GM21737 (cell line): Measurements from ENCODE around the gene GNAT2.

Experiments used
- ATAC-seq: cut with Tn5 transposase; IDR thresholded peaks from one replicate; pipeline ENCODE4 v1.9.1; 2021; ENCODE audit warnings: mild to moderate bottlenecking, moderate library complexity; ENCODE audit not compliant: unreplicated experiment

GNAT2 gene

DNA sequence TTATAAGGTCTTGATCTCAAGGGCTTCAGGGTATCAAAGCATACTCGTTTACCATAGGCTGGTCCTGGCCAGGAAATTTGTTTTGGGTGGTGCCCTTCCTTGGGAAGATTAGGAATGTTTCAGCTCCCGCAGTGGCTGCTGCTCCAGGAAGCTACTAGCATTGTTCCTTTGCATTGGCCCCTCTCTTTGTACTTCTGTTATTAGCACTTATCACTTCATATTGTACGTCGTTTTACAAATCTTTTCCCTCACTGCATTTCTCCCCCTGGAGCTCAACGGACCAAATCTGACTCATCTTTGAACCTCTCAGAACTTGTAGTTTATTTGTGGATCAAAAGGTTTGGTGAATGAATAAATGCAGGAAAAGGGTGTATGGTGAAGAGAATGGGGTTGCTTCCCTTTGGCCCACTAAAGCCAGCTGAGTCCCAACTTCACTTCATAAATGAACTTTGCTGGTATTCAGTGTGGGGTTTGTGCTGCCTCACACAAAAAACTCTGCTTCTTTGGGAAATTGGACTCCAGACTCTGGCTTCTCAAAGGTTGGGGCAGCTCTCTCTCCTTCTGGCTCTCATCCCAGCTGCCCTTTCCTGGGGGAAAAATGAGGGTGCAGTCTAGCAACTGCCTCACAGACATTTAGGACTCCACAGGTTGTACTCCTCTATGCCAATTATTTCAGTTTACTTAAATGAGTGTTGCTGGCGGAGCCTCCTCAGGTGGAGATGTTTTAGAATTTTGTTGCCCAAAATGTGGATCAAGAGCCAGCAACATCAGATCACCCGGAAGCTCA lies 5.9 kb downstream of the GNAT2 start:
- no peak for ATAC-seq

DNA sequence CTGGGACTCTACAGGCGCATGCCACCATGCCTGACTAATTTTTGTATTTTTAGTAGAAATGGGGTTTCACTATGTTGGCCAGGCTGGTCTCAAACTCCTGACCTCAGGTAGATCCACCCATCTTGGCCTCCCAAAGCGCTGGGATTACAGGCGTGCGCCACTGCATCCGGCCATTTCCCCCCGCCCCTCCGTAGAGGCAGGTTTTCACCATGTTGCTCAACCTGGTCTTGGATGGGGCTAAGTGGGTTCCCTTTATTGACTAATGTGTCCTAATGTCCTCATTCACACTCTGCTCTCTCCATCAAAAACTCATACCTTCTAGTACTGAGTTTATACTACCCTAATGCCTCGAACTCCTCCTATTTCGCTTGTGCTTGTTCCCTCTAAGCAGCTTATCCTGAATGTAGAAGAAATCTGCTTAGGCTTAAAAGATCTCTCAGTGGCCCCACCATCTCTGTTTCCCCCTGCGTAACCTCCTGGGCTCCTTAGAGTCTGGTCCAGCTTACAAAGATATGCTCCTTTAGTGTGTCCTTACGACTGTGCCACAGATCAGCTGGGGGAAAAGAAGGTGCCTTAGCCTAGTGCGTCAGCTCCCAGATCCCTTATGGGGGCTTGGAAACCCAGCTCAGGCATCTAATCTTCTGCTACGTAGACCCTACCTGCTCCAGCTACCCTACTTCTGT lies 8.0 kb downstream of the GNAT2 start:
- no peak for ATAC-seq

DNA sequence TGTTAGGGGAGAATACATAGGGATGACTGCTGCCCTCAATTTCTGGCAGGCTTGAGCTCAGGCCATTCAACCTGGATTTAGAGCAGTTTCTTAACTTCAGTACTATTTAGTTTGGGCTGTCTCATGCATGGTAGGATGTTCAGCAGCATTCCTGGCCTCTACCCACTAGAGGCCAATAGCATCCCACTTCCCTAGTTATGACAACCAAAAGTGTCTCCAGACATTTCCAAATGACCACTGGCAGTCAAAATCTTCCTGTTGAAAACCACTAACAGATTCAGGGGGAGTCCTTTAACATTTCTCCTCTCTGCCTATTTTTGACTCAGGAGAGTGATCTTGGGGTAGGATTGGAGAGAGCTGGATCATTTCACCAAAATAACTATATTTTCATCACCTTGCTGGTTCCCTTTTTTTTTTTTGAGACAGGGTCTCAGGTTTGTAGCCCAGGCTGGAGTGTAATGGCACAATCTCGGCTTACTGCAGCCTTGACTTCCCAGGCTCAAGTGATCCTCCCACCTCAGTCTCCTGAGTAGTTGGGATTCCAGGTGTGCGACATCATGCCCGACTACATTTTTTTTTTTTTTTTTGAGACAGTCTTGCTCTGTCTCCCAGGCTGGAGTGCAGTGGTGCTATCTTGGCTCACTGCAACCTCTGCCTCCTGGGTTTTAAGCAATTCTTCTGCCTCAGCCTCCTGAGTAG lies 8.7 kb downstream of the GNAT2 start:
- ATAC-seq, result no peak

DNA sequence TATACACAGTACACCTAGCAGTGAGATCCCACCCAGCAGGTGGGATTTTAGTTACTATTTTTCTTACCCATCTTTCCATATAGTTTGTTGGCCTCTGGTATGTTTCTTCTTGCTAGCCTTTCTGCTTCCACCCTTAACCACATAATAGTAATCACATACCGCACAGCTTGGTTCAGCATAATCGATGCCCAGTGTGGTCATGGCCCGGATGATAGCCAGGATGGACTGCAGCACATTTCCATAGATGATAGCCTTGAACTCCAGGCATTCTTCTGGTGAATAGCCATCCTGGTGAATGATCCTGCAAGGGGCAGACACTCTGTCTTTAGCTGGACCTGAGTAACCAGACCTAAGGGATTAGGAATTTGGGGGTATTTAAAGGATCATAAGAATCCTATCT lies 9.5 kb downstream of the GNAT2 start:
- ATAC-seq, result no peak

DNA sequence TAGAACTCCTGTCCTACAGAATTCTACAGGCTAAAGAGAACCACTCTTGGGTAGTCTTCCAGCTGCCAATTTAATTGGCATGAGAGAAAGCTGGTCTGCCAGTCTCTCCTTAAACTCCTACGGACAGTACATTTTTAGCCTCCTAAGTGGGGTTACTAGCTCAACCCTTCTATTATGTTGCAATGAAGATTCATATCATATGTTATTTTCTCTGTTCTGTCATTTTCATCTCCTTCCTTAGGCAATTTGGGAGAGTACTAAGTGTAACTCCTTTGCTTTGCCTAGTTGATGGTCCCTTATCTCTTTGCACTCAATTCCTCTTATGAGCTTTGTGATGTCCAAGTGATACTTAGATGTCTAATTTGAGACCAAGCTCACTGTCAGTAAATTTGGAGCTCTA lies 14.0 kb downstream of the GNAT2 start:
- ATAC-seq, result no peak

DNA sequence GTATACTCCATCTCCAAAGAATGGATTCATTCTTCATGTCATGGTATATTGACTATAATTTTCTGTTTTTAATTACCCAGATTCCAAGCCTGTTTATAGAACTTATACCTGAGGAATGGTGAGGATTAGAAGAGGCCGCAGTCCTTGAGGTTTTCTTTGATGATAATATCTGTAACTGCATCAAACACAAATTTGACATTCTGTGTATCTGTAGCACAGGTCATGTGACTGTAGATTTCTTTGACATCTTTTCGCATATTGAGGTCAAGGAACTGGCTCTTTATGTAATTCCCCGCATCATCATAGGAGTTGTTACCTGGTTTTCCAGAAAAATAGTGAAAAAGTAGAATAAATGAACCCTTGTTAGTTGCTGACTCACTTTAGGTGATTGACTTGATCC lies 16.2 kb downstream of the GNAT2 start:
- ATAC-seq, result no peak

DNA sequence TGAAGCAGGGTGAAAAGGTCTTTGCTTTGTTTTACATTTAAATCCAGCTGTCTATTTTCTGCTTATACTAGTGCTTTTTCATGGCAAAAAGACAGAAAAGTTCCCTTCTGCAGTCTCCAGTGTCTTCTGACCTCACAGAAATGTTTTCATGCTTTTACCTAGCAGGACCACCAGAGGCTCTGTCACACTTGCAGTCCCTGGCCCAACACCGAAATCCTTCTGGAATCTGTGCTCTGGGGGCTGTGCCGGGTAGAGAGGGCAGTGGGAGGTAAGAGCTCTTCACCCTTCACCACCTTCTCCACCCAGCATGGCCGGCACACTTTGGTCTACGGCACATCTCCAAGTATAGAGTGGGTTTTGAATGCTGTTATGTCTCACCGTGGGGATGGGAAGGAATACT lies 20.8 kb downstream of the GNAT2 start:
- no peak for ATAC-seq

DNA sequence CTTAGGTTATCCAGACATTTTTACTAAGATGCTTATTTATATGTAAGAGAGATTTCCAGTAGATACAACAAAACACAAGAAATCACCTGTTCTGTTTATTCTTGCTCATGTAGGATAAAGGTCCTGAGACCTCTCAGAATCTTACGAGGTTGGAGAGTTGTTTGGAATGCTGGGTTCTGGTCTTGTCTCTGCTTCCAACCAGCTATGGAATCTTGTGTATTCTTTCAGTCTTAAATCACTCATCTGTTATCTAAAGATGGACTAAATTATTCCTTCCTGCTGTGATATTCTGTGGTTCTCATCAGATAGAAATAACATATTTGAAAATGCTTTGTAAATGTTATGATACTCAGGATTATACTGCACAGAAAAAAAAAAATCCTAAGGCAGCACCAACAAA lies 21.3 kb downstream of the GNAT2 start:
- no peak for ATAC-seq

DNA sequence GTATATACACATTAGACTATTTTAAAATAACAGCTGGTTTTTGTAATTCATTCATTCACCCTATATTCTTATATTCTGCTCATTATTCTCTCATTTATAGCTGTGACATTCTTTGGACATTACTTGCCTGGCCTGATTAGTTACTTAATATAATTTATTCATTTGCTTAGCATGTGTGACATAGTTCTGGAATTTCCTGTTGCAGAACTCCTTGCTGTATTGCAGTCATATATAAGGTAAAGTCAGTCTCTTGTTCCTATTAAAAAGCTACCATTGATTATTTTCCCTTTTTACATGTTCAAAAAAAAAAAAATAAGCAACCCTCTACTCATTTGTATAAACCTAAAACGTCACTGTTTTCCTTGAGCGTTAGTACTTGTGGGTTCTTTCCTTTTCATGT lies 23.9 kb downstream of the GNAT2 start:
- ATAC-seq, result no peak

DNA sequence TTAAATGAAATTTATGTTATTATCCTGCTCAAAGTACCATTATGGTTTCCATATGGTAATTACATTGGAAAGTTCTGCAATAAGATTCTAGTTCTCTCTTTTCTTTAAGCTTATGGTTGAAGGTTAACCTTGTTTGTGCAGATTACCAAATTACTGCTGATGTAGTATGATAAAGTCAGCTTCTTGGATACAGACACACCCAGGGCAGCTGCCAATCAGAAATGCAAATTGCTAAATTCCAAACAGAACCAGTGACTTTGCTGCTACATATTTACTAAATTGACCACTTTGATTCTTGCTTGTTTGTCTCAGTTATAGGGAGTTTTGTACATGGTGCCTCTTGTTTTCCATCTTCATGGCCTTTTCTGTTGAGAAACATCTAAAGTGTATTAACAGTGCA lies 26.5 kb downstream of the GNAT2 start:
- ATAC-seq, result no peak

DNA sequence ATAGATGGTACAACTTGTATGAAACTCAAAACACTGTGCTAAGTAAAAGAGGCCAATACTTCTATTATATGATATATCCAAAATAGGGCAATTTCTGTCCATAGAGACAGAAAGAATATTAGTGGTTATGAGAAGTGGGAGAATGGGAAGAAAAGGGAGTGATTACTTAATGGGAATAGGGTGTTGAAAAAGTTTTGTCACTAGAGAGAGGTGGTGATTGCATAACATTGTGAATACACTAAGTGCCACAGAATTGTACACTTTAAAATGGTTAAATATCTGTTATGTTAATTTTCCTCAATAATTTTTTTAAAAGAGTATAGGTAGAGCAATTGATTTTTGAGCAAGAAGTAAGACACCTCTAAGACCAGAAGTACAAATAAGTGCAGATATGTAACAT lies 29.7 kb downstream of the GNAT2 start:
- ATAC-seq, result no peak

DNA sequence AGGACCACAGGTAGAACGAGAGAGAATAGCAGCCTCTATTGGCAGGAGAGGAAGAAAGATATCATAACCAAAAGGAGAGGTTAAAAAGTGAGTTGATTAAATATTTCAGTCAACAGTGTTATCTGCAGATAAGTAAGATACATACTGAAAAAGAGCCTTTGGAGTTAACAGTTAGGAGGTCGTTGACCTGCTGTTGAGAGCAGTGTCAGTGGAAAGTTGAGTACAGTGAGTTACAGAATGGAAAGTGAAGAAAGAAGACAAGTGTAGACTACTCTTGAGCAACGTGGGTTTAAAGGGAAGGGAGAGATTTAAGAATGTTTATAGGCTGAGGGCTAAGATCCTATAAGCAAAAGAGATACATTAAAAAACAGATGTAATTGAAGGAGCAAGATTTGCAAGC lies 30.2 kb downstream of the GNAT2 start:
- no peak for ATAC-seq

DNA sequence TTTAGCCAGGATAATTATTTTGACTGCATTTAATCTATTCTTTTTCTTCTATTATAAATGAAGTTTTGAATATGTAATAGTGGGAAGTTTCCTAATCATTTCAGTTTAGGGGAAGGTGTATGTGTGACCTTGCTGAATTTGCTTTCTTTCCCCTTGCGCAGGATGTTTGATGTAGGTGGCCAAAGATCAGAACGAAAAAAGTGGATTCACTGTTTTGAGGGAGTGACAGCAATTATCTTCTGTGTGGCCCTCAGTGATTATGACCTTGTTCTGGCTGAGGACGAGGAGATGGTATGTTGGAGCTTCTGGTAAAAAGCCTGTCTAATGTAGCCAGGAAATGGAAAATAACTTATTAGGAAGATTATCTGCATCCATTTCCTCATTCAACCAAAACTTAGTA lies 33.4 kb downstream of the GNAT2 start:
- ATAC-seq, result no peak

DNA sequence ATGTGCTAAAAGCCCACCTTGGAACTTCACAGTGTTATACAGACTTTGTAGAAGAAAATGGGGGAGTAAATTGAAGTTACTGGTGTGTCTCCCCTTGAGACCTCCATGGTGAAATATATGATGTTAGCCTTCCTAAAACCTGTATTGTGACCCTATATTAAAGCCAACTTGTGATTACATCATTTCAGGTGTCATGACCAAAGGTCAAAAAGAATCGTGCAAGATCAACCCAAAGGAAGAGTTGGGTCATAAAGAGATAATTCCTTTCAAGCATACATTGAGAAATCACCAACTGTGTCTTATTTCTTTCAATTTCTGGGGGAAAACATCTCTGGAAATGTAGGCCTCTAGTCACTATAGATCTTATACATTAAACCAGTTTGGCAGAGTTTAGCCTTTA lies 34.6 kb downstream of the GNAT2 start:
- no peak for ATAC-seq

DNA sequence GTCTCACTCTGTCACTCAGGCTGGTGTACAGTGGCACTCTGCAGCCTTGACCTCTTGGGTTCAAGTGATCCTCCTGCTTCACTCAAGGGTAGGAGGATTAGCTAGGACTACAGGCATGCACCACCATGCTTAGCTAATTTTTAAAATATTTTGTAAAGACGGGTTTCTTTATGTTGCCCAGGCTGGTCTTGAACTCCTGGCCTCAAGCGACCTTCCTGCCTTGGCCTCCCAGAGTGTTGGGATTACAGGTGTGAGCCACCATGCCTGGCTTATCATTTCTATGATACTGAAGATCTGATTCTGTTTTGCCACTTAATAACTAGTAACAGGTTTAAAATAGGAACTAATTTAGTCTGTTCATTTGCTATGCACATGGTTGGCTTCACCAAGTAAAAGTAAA lies 37.4 kb downstream of the GNAT2 start:
- ATAC-seq, result no peak

DNA sequence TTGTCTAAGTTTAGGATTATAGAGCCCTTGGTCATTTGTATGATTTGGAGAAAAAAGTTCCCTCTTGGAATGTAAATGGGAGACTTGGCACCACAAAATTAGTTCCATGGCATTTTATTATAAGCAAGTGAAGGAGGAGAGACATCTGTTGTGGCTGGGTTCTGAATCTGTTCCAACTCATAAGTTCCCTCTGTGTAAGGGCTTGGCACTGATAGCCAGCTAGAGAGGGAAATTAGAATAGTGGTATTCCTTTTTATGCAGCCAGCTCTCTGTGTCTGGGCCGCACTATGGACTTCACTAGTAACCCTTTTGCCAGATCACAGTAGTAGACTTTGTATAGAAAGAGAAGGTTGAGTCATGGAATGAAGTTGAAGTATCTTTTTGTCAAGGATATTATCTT lies 39.9 kb downstream of the GNAT2 start:
- no peak for ATAC-seq

DNA sequence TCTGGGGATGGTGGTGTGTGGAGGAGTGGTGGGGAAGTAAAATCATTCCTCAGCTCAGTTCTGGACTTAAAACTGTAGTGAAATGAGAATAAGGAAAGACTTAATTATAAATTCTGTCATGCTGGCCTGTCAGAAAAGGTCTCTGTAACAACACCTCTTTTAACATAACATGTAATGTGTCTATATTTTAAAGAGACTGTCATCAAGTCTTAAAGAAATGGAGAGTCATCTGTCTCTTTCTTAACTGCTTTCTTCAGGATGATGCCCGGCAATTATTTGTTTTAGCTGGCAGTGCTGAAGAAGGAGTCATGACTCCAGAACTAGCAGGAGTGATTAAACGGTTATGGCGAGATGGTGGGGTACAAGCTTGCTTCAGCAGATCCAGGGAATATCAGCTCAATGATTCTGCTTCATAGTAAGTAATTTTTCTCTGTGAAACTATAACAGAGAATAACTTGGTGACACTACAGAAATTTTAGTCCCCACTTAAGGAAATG lies 40.4 kb downstream of the GNAT2 start:
- ATAC-seq, result no peak

DNA sequence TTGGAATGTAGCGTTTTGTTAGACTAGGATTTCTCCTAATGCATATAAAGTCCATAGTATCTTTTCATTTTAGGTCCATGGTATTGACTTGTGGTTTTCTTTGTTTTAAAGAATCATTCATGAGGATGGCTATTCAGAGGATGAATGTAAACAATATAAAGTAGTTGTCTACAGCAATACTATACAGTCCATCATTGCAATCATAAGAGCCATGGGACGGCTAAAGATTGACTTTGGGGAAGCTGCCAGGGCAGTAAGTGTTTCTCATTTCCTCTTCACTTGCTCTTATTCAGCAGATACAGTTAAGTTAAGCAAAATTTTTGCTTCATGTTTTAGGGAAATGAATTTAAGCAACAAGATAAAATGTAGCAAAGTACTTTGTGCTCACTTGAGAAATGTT lies 45.6 kb downstream of the GNAT2 start:
- ATAC-seq, result no peak

DNA sequence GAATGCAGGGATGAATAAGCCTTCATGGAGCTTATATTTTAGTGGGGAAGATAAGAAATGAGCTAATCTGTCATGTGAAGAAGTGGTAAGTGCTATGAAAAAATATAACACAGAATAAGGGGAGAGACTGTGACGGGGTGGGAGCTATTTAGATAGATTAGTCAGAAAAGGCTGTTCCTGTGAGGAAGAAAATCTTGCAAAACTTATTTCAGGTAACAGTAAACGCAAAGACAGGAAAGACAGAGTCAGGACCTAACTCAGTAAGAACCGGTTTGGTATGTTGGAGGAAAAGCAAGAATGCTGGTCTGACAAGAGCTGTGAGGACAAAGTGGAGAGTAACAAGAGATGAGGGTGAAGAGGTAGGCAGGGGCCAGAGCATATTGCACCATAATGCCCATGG lies 49.0 kb downstream of the GNAT2 start:
- no peak for ATAC-seq

DNA sequence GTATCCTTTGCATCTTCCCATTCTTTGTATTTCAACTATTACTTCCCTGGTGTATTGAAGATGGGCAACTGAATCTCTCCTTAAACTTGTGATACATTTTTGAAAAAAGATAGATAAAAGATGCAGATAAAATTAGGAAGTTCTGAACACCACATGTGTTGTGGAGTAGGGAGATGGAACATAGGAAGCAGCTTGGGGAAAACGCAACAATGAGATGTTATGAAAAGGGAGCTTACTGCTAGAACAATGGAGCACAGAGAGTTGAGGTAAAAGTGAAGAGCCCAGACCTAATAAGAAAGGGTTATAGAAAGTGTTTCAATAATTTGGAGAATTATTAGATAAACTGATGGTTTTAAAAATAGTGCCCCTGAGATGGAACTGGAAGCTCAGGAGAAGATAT lies 50.1 kb downstream of the GNAT2 start:
- no peak for ATAC-seq

DNA sequence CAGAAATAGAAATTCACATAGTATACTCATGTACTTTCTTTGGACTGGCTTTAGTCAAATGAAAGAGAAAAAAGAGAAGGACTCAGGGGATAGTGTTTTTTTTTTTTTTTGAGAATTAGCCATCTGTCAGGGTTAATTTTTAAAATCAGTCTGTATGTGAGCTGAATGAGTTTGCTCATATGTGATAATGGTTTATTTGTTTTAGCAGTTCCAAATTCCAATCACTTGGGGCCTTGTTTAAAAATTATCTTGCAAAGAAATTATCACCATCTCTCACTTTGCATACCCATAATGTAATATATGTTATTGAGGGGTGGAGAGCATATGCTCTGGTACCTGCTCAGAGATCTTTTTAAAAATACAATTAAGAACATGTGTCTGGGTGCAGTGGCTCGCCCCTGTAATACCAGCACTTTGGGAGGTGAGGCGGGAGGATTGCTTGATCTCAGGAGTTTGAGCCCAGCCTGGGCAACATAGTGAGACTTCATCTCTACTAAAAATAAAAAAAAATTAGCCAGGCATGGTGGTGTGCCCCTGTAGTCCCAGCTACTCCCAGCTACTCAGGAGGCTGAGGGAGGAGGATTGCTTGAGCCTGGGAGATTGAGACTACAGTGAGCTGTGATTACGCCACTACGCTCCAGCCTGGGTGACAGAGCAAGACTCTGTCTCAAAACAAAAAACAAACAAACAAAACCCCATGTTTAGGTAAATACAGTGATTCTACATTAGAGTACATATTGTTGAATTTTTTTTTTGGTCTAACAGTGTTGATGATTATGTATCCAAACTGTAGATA lies 51.3 kb downstream of the GNAT2 start:
- no peak for ATAC-seq
